ENCODE data around the gene CUX1.

CUX1 gene

DNA sequence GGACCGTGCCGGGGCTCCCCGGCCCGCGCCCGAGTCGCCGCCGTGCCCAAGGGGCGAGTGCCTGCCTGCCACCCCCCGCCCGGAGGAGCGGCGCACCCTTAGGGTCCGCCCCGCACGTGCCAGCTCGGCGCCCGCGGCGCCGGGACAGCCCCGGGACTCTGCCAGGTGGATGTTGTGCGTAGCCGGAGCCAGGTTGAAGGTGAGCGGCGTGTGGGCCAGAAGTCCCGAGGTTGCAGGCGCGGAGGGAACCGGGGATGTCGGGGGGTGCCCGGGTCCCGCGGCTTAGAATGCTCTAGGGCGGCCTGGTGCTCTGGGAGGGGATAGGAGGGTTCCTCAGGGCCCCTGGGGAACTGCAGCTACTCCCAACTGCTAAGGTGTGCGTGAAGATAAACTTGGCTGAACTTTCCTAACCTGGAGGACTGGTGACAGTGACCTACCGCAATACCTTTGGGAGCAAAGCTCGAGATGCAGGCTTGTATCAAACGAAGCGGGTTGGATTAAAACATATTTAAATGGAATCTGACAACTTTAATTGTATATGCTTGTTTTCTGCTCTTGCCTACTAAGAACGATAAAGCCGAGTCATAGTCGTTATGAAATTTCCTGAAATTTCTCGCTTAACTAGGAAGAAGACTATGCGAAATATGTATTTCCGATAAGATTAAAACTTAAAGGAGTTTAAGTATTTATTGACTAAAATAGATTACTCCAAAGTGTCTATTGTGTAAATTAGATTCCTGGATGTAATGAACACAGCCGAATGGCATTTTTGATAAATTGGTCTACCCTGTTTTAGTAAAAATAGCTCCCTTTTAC lies at the start of gene CUX1:
CUX1 (plus strand) TSS at position 156 of the 816 bp plus-strand sequence; CDS start at position 170, 14 bp downstream.
- peak within 1 kb of the TSS; percentile 49 for H3K4me2 ChIP-seq

DNA sequence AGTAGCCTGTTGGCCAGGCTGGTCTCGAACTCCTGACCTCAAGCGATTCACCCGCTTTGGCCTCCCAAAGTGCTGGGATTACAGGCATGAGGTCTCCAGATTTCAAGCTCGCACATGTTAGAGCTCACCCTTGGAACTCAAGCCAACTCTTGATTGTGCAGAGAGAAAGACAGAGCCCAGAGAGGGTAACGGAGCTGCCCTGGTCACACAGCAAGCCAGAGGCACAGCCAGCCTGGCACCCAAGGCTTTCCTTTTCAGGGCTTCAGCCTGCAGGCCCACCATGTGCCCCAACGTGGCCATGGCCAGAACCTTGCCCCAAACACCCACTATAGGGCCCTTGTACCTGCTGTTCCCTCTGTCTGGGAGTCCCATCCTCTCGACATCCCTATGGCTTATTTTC lies 49.1 kb upstream of the CUX1 start:
- Histone ChIP-seq H4K20me1 (ENCODE audit: insufficient read depth) (no peaks in the 10 kb centered on the region), H3K27me3 (ENCODE audit: insufficient read depth, low read depth) (no peaks in the 10 kb centered on the region), H3K9ac (no peak overlapping the region), H3K4me2 (no peak overlapping the region), H3K4me1 (ENCODE audit: low read depth, poor library complexity, severe bottlenecking) (no peaks in the 10 kb centered on the region), H3K27ac (no peak overlapping the region), H3K79me2 (ENCODE audit: insufficient read depth, low read depth) (no peaks in the 10 kb centered on the region), H3K4me3 (IDR thresholded peaks at IDR 0.05; ENCODE audit: insufficient read depth, low read depth, low read length) (no peak overlapping the region), H3K36me3 (ENCODE audit: insufficient read depth) (no peaks in the 10 kb centered on the region), H2AFZ (ENCODE audit: low read depth) (no peak overlapping the region)
- TF ChIP-seq CTCF (conservative IDR thresholded peaks at IDR 0.05; ENCODE audit: low read depth, low read length) = no peak

More for the DNA sequence above, at the start of gene CUX1:
- H3K9ac ChIP-seq = no peak within 1 kb of the TSS
- H3K36me3 ChIP-seq (ENCODE audit: insufficient read depth) = no peaks in the 10 kb centered on the region
- H3K79me2 ChIP-seq (ENCODE audit: insufficient read depth, low read depth) = peaks cover 48% of the 10 kb centered on the region
- H3K27me3 ChIP-seq (ENCODE audit: insufficient read depth, low read depth) = no peaks in the 10 kb centered on the region
- TF ChIP-seq CTCF (conservative IDR thresholded peaks at IDR 0.05; ENCODE audit: low read depth, low read length) = no peak
- H3K27ac ChIP-seq = no peak within 1 kb of the TSS
- H3K4me1 ChIP-seq (ENCODE audit: low read depth, poor library complexity, severe bottlenecking) = peaks cover 18% of the 10 kb centered on the region
- H2AFZ ChIP-seq (ENCODE audit: low read depth) = no peak within 1 kb of the TSS
- peaks cover 6% of the 10 kb centered on the region for H4K20me1 ChIP-seq (ENCODE audit: insufficient read depth)
- no peak within 1 kb of the TSS for H3K4me3 ChIP-seq (IDR thresholded peaks at IDR 0.05; ENCODE audit: insufficient read depth, low read depth, low read length)

DNA sequence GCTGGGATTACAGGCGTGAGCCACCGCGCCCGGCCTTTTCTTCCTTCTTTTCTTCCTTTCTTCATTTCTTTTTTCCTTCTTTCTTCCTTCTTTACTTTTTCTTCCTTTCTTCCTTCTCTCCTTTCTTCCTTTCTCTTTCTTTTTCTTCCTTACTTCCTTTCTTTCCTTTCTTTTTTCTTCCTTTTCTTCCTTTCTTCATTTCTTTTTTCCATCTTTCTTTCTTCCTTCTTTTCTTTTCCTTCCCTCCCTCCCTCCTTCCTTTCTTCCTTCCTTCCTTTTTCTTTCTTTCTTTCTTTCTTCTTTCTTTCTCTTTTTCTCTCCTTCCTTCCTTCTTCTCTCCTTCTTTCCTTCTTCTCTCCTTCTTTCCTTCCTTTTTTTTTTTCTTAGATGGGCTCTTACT lies 47.0 kb upstream of the CUX1 start:
- H3K4me3 ChIP-seq (IDR thresholded peaks at IDR 0.05; ENCODE audit: insufficient read depth, low read depth, low read length) = no peak overlapping the region
- no peaks in the 10 kb centered on the region for H3K79me2 ChIP-seq (ENCODE audit: insufficient read depth, low read depth)
- no peaks in the 10 kb centered on the region for H3K4me1 ChIP-seq (ENCODE audit: low read depth, poor library complexity, severe bottlenecking)
- H4K20me1 ChIP-seq (ENCODE audit: insufficient read depth) = no peaks in the 10 kb centered on the region
- H2AFZ ChIP-seq (ENCODE audit: low read depth) = no peak overlapping the region
- H3K36me3 ChIP-seq (ENCODE audit: insufficient read depth) = no peaks in the 10 kb centered on the region
- no peak for TF ChIP-seq CTCF (conservative IDR thresholded peaks at IDR 0.05; ENCODE audit: low read depth, low read length)
- no peak overlapping the region for H3K27ac ChIP-seq
- no peak overlapping the region for H3K4me2 ChIP-seq
- no peaks in the 10 kb centered on the region for H3K27me3 ChIP-seq (ENCODE audit: insufficient read depth, low read depth)
- no peak overlapping the region for H3K9ac ChIP-seq

- no peak overlapping the region for H3K4me3 ChIP-seq (IDR thresholded peaks at IDR 0.05; ENCODE audit: insufficient read depth, low read depth, low read length)
- no peak for TF ChIP-seq CTCF (conservative IDR thresholded peaks at IDR 0.05; ENCODE audit: low read depth, low read length)
- H3K27me3 ChIP-seq (ENCODE audit: insufficient read depth, low read depth) = no peaks in the 10 kb centered on the region; the same call in 1 of the 2 replicates
- no peaks in the 10 kb centered on the region for H4K20me1 ChIP-seq (ENCODE audit: insufficient read depth)
- no peak overlapping the region for H3K9ac ChIP-seq
- H3K36me3 ChIP-seq (ENCODE audit: insufficient read depth) = no peaks in the 10 kb centered on the region
- H3K4me1 ChIP-seq (ENCODE audit: low read depth, poor library complexity, severe bottlenecking) = no peaks in the 10 kb centered on the region
- no peak overlapping the region for H3K27ac ChIP-seq
- no peak overlapping the region for H3K4me2 ChIP-seq
- H3K79me2 ChIP-seq (ENCODE audit: insufficient read depth, low read depth) = no peaks in the 10 kb centered on the region
- H2AFZ ChIP-seq (ENCODE audit: low read depth) = no peak overlapping the region
Measured at GRCh38 chr7:101772508-101773211, 44.8 kb upstream of the CUX1 start.

All from KMS-11 (cell line).